HG03439 (cell line): ENCODE results near the gene DDN.

Source experiments
- ATAC-seq: cut with Tn5 transposase; IDR thresholded peaks from one replicate; pipeline ENCODE4 v1.9.1; 2021; ENCODE audit warnings: mild to moderate bottlenecking, moderate library complexity; ENCODE audit not compliant: unreplicated experiment

The DDN gene

DNA sequence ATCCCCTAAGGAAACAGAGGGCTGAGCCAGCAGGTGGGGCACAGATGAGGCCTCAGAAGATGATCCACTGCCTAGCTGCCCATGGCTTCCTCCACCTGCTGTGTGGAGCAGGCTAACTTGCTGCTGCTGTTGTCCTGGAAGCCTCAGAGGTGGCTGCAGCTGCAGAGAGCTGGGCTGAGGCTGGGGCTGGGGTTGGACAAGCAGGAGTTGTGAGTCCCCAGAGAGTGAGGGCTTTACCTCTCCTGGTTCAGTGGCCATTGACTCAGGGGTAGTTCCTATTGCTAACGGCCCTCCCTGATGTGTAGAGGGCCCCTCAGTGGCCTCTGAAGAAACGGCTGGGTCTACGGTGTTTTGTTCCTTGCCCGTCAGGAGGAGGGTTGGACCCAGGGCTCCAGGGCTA is 33.1 kb upstream of the DDN start:
- no peak for ATAC-seq

- ATAC-seq: no peak
Measured at GRCh38 chr12:49031573-49032161, 32.5 kb upstream of the DDN start.

DNA sequence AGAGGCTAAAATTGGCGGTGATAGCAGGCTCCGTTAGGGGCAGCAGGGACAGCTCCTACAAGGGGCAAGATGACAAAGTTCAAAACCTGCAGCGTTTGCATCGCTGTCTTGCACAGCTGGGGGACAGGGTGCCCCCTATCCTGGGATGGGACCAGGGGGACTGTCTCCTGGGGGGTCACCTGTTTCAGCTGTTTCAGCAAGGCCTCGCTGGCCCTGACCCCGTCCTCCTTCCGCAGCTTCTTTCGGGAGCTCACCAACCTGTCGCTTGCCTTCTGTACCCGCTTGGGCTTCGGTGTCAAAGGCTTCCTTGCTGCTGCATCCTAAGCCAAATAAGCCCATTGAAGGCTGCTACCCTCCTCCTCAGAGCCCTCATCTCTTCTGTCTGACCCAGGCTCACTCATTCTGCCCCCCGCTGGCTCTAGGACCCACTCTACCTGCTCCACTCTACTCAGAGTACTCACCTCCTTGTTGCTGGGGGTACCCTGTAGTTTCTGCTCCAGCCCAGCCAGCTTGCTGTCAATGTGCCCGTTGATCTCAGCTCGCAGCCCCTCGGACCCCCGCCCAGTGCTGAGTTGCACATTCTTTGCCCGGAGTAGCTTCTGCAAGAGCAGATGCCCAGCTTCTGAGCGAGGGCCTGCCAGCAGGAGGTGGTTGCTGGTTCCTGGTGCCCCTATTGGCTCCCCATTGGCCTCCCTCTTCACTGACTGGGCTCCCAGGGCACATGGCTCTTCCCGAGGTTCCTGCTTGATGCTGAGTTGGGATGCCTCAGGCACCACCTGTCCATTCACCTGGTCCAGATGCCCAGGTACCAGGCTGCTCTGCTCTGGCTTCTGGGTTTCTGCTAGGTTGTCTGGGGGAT is 31.8 kb upstream of the DDN start:
- no peak for ATAC-seq

GRCh38 chr12:49030119-49030518 is 30.9 kb upstream of the DDN start:
- no peak for ATAC-seq

GRCh38 chr12:49028666-49029275 is 29.6 kb upstream of the DDN start:
- no peak for ATAC-seq

DNA sequence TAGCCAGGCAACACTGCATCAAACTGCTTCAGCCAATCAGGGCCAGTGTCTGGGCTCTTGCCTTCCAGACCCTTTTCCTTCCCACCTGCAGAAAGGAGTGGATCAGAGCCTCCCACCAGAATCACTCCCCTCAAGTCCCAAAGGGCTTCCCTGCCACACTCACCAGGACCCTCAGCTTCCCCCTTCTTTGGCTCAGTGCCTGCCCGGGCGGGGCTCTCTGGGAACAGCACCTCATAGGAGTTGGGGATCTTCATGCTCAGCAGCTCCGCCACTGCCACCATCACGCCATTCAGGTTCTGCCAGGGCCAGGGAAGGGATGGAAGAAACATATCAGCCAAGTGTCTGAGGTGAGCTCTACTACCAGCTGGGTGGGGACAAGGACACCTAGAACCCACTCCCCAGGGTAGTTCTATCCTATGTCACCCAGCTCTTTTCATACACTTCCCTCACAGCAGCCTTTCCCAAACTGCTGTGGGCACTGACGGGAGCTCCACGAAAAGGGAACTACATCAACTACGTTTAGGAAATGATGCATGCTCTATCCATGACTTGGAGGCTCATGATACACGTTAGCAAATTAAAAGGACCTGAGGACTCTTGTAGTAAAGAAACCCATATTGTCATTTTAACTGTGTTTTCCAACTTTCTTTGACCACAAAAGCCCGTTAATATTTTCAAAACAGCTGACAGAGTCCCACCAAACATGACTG is 28.8 kb upstream of the DDN start:
- no peak for ATAC-seq

DNA sequence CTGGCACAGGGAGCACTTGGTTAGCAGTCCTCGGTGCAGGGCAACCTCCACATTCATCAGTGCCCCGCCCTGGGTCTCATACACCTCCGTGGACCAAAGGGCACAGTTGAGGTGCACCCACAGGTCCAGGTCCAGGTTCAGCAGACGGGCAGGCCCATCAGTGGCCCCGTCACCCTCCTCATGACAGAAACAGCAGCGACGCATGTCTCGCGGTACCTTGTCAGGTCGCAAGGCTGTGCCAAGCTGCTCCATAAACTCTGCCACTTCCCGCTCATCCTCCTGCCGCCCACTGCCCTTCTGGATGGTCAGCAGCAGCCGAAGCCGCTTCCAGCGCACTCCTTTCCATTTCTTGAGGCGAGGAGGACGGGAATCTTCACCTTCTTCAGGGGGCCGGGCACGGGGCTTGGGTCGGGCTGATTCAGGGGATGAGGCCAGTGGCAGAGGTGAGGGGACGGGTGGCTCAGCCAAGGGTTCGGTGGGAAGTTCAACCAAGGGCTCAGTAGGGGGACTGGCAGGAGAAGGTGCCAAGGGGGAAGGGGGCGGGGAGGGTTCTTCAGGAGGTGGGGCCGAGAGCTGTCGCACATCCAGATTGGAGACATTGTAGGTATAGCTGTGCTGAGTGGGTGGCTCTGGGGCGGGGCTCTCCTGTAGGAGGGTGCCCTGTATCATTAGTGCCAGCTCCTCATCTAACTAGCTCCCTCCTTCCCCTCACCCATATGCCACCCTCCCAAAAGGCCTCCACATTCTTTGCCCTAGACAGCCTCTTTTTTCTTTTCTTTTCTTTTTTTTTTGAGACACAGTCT is 27.7 kb upstream of the DDN start:
- no peak for ATAC-seq

- no peak for ATAC-seq
Measured at GRCh38 chr12:49026101-49026500, 26.9 kb upstream of the DDN start.

- ATAC-seq: no peak
Measured at GRCh38 chr12:49025463-49025862, 26.3 kb upstream of the DDN start.

GRCh38 chr12:49024543-49024942 is 25.4 kb upstream of the DDN start:
- ATAC-seq: no peak

GRCh38 chr12:49023812-49024211 is 24.6 kb upstream of the DDN start:
- no peak for ATAC-seq

DNA sequence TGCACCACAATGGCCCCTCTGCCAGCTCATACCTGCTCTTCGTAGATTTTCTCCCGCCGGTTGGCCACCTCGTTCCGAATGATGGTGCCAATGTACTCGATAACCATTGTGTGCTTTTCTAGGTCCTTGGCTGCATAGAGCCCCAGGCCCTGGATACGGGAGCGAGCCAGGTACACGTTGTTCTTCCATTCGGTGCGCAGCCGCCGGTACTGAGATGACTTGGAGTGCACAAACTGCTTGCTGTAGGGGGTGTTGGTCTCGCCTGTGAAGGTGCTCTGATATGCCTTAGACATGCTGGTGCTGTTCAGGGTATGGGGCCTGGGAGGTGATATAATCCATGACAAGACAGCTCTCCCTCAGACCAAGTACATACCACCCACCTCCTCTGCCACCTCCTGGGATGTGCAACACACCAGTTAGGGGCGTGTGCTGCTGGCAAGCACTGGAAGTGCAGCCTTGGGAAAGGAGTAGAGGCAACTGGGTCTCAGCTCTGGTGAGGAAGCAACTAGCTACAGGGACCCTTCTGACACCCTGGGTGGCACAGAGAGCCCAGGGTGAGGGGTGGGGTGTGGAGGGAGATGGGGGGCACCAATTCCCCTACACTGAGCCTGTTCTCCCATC is 23.5 kb upstream of the DDN start:
- no peak for ATAC-seq

DNA sequence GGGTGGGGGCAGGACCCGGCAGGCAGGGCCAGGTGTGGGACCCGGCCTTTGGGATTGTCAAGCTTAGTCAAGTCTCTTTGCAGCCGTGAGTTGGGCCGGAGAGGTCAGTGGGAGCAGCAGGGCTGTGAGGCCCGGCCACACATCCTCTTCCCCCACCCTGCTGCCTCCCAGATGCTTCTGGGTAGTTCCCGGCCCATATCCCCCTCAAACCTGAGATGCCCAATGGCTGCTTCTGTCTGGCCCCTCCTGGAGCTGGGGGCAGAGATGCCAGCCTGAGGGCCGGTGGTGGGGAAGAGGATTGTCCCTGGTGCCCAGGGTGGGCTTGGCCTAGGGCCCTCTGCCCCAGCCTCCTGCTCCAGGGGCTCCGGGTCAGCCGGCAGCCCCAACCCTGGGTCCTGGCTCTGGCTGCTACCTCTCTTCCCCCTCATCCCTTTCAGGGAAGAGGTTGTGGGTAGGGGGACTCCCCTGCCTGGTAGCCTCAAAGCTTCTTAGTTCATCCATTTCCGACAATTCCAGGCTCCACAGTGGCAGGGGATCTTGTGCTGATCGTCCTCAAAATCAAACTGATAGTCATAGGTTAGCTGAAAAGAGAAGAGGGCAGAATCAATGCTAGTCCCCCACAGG is 22.2 kb upstream of the DDN start:
- ATAC-seq: no peak

- ATAC-seq: no peak
Measured at GRCh38 chr12:49020441-49020840, 21.3 kb upstream of the DDN start.

GRCh38 chr12:49019443-49020324 is 20.5 kb upstream of the DDN start:
- ATAC-seq: no peak

DNA sequence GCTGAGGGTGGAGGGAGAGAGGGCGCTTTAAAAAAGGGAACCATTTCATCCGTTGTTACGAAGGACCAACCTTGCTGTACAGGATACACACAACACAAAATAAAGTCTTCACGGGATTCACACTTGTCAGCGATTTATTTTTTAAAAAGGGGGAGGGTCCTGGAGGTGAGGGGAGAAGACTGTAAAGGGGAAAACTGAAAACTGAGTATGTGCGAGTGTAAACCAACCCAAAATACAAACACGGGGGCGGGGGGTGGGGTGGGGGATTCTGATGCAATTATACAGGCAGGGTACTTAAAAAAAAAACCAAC is 19.9 kb upstream of the DDN start:
- no peak for ATAC-seq

DNA sequence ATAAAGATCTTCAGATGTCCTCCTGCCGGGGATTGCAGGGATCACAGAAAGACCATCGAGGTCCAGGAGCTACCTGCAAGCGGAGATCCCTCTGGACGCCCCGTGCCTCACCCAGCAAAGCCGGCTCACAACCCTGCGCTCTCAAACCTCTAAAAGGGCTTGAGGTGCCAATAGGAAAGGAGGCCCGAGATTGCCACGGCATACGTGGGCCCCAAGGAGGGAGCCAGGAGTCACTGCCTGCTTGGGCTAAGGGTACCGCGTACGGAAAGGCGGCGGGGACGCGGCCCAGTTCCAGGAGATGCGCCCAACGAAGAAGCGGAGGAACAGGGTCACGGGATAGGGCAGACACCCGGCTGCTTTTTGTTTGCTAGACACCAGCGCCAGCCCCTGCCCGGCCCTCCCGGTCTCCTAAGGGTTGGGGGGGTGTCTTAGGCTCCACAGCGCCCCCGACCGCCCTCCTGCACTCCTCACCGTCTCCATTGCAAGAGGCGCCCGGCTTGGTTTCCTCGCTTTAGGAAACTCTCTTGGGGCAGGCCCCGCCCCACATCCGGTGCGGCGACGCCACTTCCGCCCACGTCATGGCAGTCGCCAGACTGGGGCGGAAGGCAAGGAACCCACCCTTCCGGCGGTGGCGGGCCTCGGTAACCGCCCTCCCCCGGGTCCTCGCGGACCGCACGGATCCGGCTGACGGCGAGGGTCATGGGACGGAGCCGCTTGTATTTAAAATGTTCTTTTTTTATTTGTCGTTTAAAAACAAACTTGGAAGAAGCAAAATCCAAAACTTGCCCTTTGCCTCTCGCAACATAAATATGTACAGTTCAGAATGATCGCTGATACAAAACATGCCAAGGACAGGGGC is 19.3 kb upstream of the DDN start, which contains the start of gene PRKAG1:
Gene PRKAG1, minus strand, starts transcription at position 516 of the 859 bp plus-strand sequence. Its CDS starts 36 bp downstream, at position 480.
- peak; percentile 86 for ATAC-seq

- peak; percentile 12 for ATAC-seq
Measured at GRCh38 chr12:49017891-49018260, 18.7 kb upstream of the DDN start.
